K562 (cell line): Measurements from ENCODE around the gene USP10. TPM values are rescaled to one million over a fixed set of nuclear protein-coding genes. Genes with fewer than 3 reads are reported as not detected.

Experiments
- ATAC-seq: fragments of 200-7000 bp; cut with Tn5 transposase; 3 replicates; pipeline ENCODE4 v1.9.1; 2020; ENCODE audit warnings: moderate library complexity
- BruUV-seq: library from RNA; stranded (reverse); fragments of 400-500 nt; replicated peaks from 2 replicates; lab custom pipeline; 2021; lab: Mats Ljungman, UMichigan
- CTCF ChIA-PET: fragments of 300-600 bp; formaldehyde crosslinking; extraction: SDS; loops from one replicate; lab custom pipeline; 2021; ENCODE audit warnings: low intra/inter-chr PET ratio; lab: Yijun Ruan, JAX
- POLR2A ChIA-PET: fragments of 300-600, 350-650 bp; sonication (Branson Sonifier 250); formaldehyde crosslinking; extraction: SDS; loops from one replicate; lab custom pipeline; 2021; ENCODE audit warnings: antibody characterized with exemption, inconsistent platforms; lab: Yijun Ruan, JAX
- DNase-seq, 4 experiments: peaks; one replicate each; pipeline versions ENCODE4 v3.0.0 to v3.0.0-alpha.2; 2011 to 2018; ENCODE audit warnings: low spot score in 3 of 4, mixed read lengths in 3 of 4; ENCODE audit errors: extremely low read depth in 1 of 4
- FAIRE-seq: peaks from 2 replicates; lab custom pipeline; 2011; peaks lifted over from hg19 to GRCh38; lab: Jason Lieb, UNC
- H2AFZ ChIP-seq: 2 replicates; pipeline ENCODE4 v1.6.0; 2011; ENCODE audit warnings: low read depth, low read length, control low read depth, inconsistent platforms
- H3K27ac ChIP-seq: fragments of 200-600 bp; 3 replicates; pipeline ENCODE4 v1.8.0; 2011; ENCODE audit warnings: low read depth, mild to moderate bottlenecking, control low read depth, inconsistent platforms, low read length, moderate library complexity, mixed read lengths; ENCODE audit errors: extremely low read depth
- H3K27me3 ChIP-seq, 2 experiments: fragments of 300-600 bp in 1 of 2; 2 replicates in 1 of 2; 3 replicates in 1 of 2; pipeline versions ENCODE4 v1.6.0 to v1.8.0; 2011; ENCODE audit warnings: inconsistent platforms in 2 of 2, low read length in 2 of 2, mild to moderate bottlenecking in 1 of 2, mixed read lengths in 1 of 2, moderate library complexity in 1 of 2; ENCODE audit not compliant: control insufficient read depth in 2 of 2, insufficient read depth in 2 of 2
- H3K36me3 ChIP-seq: fragments of 300-600 bp; 3 replicates; pipeline ENCODE4 v1.8.0; 2011; ENCODE audit warnings: mild to moderate bottlenecking, low read length, inconsistent platforms; ENCODE audit not compliant: control insufficient read depth, insufficient read depth
- H3K4me1 ChIP-seq, 2 experiments: fragments of 200-600 bp in 1 of 2; replicated peaks in 1 of 2; 2 replicates in 1 of 2; 3 replicates in 1 of 2; pipeline versions ENCODE4 v1.5.1 to v1.8.0; 2011; ENCODE audit warnings: inconsistent platforms in 2 of 2, low read length in 2 of 2, mild to moderate bottlenecking in 1 of 2, mixed read lengths in 1 of 2, moderate library complexity in 1 of 2; ENCODE audit not compliant: control insufficient read depth in 2 of 2, insufficient read depth in 2 of 2
- H3K4me2 ChIP-seq: 2 replicates; pipeline ENCODE4 v1.6.1; 2011; ENCODE audit warnings: low read length, control low read depth, inconsistent platforms, mixed read lengths; ENCODE audit not compliant: insufficient read depth
- H3K4me3 ChIP-seq: fragments of 200-600 bp; sonication (generic), shearing (Covaris generic); 2 replicates; pipeline ENCODE4 v1.5.1; 2016; ENCODE audit warnings: control low read depth, inconsistent platforms
- H3K79me2 ChIP-seq: fragments of 200-600 bp; 3 replicates; pipeline ENCODE4 v1.8.0; 2011; ENCODE audit warnings: low read length, inconsistent platforms; ENCODE audit not compliant: control insufficient read depth, insufficient read depth
- H3K9ac ChIP-seq, 2 experiments: 2 replicates each; pipeline versions ENCODE4 v1.6.0 to v1.6.1; 2011; ENCODE audit warnings: low read depth in 2 of 2, low read length in 2 of 2, control low read depth in 1 of 2, inconsistent platforms in 1 of 2, mild to moderate bottlenecking in 1 of 2, mixed read lengths in 1 of 2; ENCODE audit not compliant: insufficient read depth in 1 of 2
- H3K9me1 ChIP-seq: one replicate; pipeline ENCODE4 v1.6.0; 2011; ENCODE audit warnings: inconsistent platforms, mild to moderate bottlenecking, low read length, moderate library complexity; ENCODE audit not compliant: control insufficient read depth, insufficient read depth
- H3K9me3 ChIP-seq: replicated peaks from 2 replicates; pipeline ENCODE4 v1.5.1; 2011; ENCODE audit warnings: low read depth, low read length, inconsistent platforms; ENCODE audit not compliant: control insufficient read depth, insufficient read depth
- H4K20me1 ChIP-seq: replicated peaks from 2 replicates; pipeline ENCODE4 v1.6.1; 2011; ENCODE audit warnings: low read length, inconsistent platforms, mixed read lengths; ENCODE audit not compliant: control insufficient read depth, insufficient read depth
- DIDO1 ChIP-seq: fragments of 450-650 bp; IDR thresholded peaks from 2 replicates; pipeline ENCODE4 v1.6.1; 2016; ENCODE audit warnings: low read depth, missing biosample characterization, missing genetic modification characterization
- POLR2AphosphoS5 ChIP-seq: IDR thresholded peaks from 2 replicates; pipeline ENCODE4 v1.6.1; 2011; ENCODE audit warnings: mild to moderate bottlenecking, low read depth, low read length, moderate library complexity; ENCODE audit not compliant: control insufficient read depth, insufficient read depth
- ZNF707 ChIP-seq: fragments of 250-450 bp; sonication (Bioruptor Pico); conservative IDR thresholded peaks from 2 replicates; pipeline ENCODE4 v1.8.0; 2022; ENCODE audit warnings: inconsistent platforms, mild to moderate bottlenecking, moderate library complexity
- WGBS: fragments of 100-300 bp; shearing (Covaris generic); methylation state at CpG from one replicate; pipeline ENCODE4 v1.1.6; 2016; ENCODE audit warnings: low coverage, mixed read lengths; ENCODE audit not compliant: insufficient coverage; ENCODE audit errors: missing lambda C conversion rate; 5-methylcytosine and 5-hydroxymethylcytosine counted together
- in situ Hi-C: fragments of 300-500 bp; cut with MboI; formaldehyde crosslinking; loops from 4 replicates; pipeline ENCODE4 v1.15.0; 2018; ENCODE audit warnings: inconsistent platforms, mixed read lengths
- intact Hi-C: fragments of 100-400 bp; cut with micrococcal nuclease; formaldehyde crosslinking; loops from 2 replicates; pipeline ENCODE4 v1.14.2; 2022
- polyA plus RNA-seq, 8 experiments: library from polyadenylated mRNA; depleted of rRNA in 4 of 8; stranded (reverse) in 5 of 8; unstranded in 3 of 8; fragments of >200 nt; fragmentation: Nextera tagmentation in 2 of 8; fragmentation: Illumina TruSeq in 1 of 8; extraction: Ambion mirVana in 2 of 8; extraction: Trizol in 1 of 8; gene quantifications; 2 replicates each; pipeline versions ENCODE4 v1.2.1 to v1.2.3, GENCODE V29; 2011 to 2014; ENCODE audit warnings: inconsistent platforms in 1 of 8, missing spikeins in 1 of 8
- total RNA-seq, 7 experiments: library from RNA; depleted of rRNA in 6 of 7; stranded (reverse); fragments of >200 nt in 6 of 7; fragmentation: Illumina TruSeq in 2 of 7; extraction: Trizol in 2 of 7; gene quantifications; 2 replicates each; pipeline versions ENCODE4 v1.2.1 to v1.2.3, GENCODE V29; 2011 to 2021; ENCODE audit warnings: low replicate concordance in 1 of 7

Gene USP10
- total and polyA plus RNA-seq, 9 of the 15 experiments (the other 6 are each of a cell fraction or from before 2014, with no cell fraction given): 61.7 to 197 (median 116) TPM

GRCh38 chr16:84778720-84779119, 78.9 kb downstream of the USP10 start (continued):
- TF ChIP-seq ZNF707 (CRISPR knock-in tag): no peak

- BruUV-seq: no TSS peak
- 0 out of 5 replicates have a peak, but pooled peaks cover 0 to 2% of the 10 kb centered on the region in 2 experiments for H3K4me1 ChIP-seq
- no peak overlapping the region for H3K4me2 ChIP-seq
- no peak for TF ChIP-seq DIDO1
- TF ChIP-seq POLR2AphosphoS5: peak; percentile 36; the same call in 1 of the 2 replicates
- H3K27me3 ChIP-seq: no peaks in the 10 kb centered on the region
- no peaks in the 10 kb centered on the region for H3K79me2 ChIP-seq
- H3K9ac ChIP-seq: no peak overlapping the region
- H2AFZ ChIP-seq: no peak overlapping the region
- ChIA-PET CTCF (no interaction called here), POLR2A (interaction anchor here (0.6 to 1.2 kb wide), 2 partner anchors 8 to 11 kb away, joined by 4 read pairs; no protein-coding TSS in a partner anchor)
- DNase-seq (no peak), FAIRE-seq (no peak), ATAC-seq (peak; percentile 12; the same call in 1 of the 3 replicates)
- no peaks in the 10 kb centered on the region for H3K9me1 ChIP-seq
- H3K9me3 ChIP-seq: no peaks in the 10 kb centered on the region
- 93% methylated on average over 11 of the region's 11 CpGs for WGBS
- peaks cover 51% of the 10 kb centered on the region for H3K36me3 ChIP-seq
- no peak overlapping the region for H3K27ac ChIP-seq
- intact Hi-C loops (no loop called here), in situ Hi-C loops (no loop called here)
- no peaks in the 10 kb centered on the region for H4K20me1 ChIP-seq
- H3K4me3 ChIP-seq: no peak overlapping the region
These were observed 80.3 kb downstream of the USP10 start for GRCh38 chr16:84780063-84780462.
